ENCODE data around the gene UNC5CL.

UNC5CL gene

GRCh38 chr6:40986921-40987819 lies 51.9 kb downstream of the UNC5CL start:
- DNase-seq (ENCODE audit: low read depth): no peak
- H3K4me3 ChIP-seq (ENCODE audit: low read depth, low read length): no peak overlapping the region

GRCh38 chr6:40986364-40986763 lies 52.7 kb downstream of the UNC5CL start:
- H3K4me3 ChIP-seq (ENCODE audit: low read depth, low read length): no peak overlapping the region
- DNase-seq (ENCODE audit: low read depth): no peak

GRCh38 chr6:40983752-40984151 lies 55.3 kb downstream of the UNC5CL start:
- no peak for DNase-seq (ENCODE audit: low read depth)
- H3K4me3 ChIP-seq (ENCODE audit: low read depth, low read length): no peak overlapping the region

- no peak overlapping the region for H3K4me3 ChIP-seq (ENCODE audit: low read depth, low read length)
- no peak for DNase-seq (ENCODE audit: low read depth)
Measured at GRCh38 chr6:40982917-40983316, 56.1 kb downstream of the UNC5CL start.

GRCh38 chr6:40978687-40979289 lies 60.2 kb downstream of the UNC5CL start:
- DNase-seq (ENCODE audit: low read depth): no peak
- H3K4me3 ChIP-seq (ENCODE audit: low read depth, low read length): no peak overlapping the region

- H3K4me3 ChIP-seq (ENCODE audit: low read depth, low read length): no peak overlapping the region
- no peak for DNase-seq (ENCODE audit: low read depth)
Measured at GRCh38 chr6:40977695-40978094, 61.3 kb downstream of the UNC5CL start.

GRCh38 chr6:40977085-40977484 lies 61.9 kb downstream of the UNC5CL start:
- H3K4me3 ChIP-seq (ENCODE audit: low read depth, low read length): no peak overlapping the region
- no peak for DNase-seq (ENCODE audit: low read depth)
